DOHH2 (cell line): ENCODE data around the gene PIGS.

Experiments used
- EZH2phosphoT487 ChIP-seq: fragments of 200-600 bp; sonication (generic); IDR thresholded peaks from 2 replicates; pipeline ENCODE4 v1.6.1; 2017; ENCODE audit warnings: borderline replicate concordance, mild to moderate bottlenecking, antibody characterized with exemption, low read length, moderate library complexity, mixed read lengths
- TF ChIP-seq, protein P1 (sequence below): fragments of 200-600 bp; sonication (generic); IDR thresholded peaks from one replicate; pipeline ENCODE4 v1.5.1; 2014; ENCODE audit warnings: antibody characterized with exemption, mild to moderate bottlenecking, low read depth, low read length; ENCODE audit not compliant: poor library complexity, severe bottlenecking

DNA sequence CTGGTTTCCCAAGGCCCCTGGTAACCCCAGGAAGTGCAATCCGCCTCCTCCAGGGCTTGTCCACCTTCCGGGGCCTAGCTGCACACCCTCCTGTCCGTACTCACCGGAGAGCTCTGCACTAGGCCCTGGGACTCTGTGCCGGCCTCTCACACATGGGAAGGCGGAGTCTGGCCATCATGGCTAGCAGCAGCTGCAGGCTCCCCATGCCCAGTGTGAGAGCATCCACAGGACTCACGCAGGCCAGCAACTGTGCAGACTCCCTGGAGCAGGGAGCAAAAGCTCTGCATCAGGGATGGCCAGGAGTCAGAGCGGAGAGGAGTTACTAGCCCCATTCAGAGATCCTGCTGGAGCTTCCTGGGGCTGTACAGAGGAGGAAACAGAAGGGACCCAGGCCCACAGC, 44.9 kb downstream of the PIGS start:
- TF ChIP-seq, protein P1, sequence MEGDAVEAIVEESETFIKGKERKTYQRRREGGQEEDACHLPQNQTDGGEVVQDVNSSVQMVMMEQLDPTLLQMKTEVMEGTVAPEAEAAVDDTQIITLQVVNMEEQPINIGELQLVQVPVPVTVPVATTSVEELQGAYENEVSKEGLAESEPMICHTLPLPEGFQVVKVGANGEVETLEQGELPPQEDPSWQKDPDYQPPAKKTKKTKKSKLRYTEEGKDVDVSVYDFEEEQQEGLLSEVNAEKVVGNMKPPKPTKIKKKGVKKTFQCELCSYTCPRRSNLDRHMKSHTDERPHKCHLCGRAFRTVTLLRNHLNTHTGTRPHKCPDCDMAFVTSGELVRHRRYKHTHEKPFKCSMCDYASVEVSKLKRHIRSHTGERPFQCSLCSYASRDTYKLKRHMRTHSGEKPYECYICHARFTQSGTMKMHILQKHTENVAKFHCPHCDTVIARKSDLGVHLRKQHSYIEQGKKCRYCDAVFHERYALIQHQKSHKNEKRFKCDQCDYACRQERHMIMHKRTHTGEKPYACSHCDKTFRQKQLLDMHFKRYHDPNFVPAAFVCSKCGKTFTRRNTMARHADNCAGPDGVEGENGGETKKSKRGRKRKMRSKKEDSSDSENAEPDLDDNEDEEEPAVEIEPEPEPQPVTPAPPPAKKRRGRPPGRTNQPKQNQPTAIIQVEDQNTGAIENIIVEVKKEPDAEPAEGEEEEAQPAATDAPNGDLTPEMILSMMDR, result no peak
- TF ChIP-seq EZH2phosphoT487, result no peak
